A549 (cell line): ENCODE data around the gene TCF7L1.

Source experiments
- CHD2 ChIP-seq: fragments of 150-350 bp; IDR thresholded peaks from 2 replicates; pipeline ENCODE4 v1.6.1; 2014; ENCODE audit warnings: low read length; ENCODE audit not compliant: partially characterized antibody
- CTCF ChIP-seq: fragments of >200 bp; sonication (Bioruptor Twin); formaldehyde crosslinking; IDR thresholded peaks from 3 replicates; pipeline ENCODE4 v1.5.1; 2016
- EP300 ChIP-seq, 2 experiments: fragments of >200 bp; sonication (Bioruptor Twin); formaldehyde crosslinking; IDR thresholded peaks; 2 replicates in 1 of 2; 3 replicates in 1 of 2; pipeline ENCODE4 v1.6.1; 2016 to 2017
- FOSL2 ChIP-seq, 2 experiments: fragments of 450-650 bp in 1 of 2; fragments of >200 bp in 1 of 2; sonication (Bioruptor Twin) in 1 of 2; formaldehyde crosslinking; IDR thresholded peaks; 2 replicates each; pipeline versions ENCODE4 v1.5.0 to v1.6.1; 2016 to 2020; ENCODE audit warnings: mild to moderate bottlenecking in 1 of 2, moderate library complexity in 1 of 2
- HMGXB4 ChIP-seq: fragments of 250-450 bp; sonication (Bioruptor Pico); IDR thresholded peaks from 2 replicates; pipeline ENCODE4 v1.5.0; 2021; ENCODE audit warnings: mild to moderate bottlenecking, moderate library complexity, borderline replicate concordance
- PBX3 ChIP-seq: IDR thresholded peaks from 2 replicates; pipeline ENCODE4 v1.6.1; 2012
- PHF8 ChIP-seq: fragments of 200-600 bp; sonication (generic); IDR thresholded peaks from 2 replicates; pipeline ENCODE4 v1.6.1; 2016; ENCODE audit warnings: low read depth, mild to moderate bottlenecking, antibody characterized with exemption, moderate library complexity, borderline replicate concordance
- POLR2A ChIP-seq: IDR thresholded peaks from 2 replicates; pipeline ENCODE4 v1.6.1; 2012; ENCODE audit warnings: mild to moderate bottlenecking, low read length
- REST ChIP-seq: fragments of 200-600 bp; sonication (generic); IDR thresholded peaks from 2 replicates; pipeline ENCODE4 v1.6.1; 2016; ENCODE audit warnings: antibody characterized with exemption, mild to moderate bottlenecking, moderate library complexity
- RNF2 ChIP-seq: fragments of 200-600 bp; sonication (generic); IDR thresholded peaks from 2 replicates; pipeline ENCODE4 v1.6.1; 2016; ENCODE audit warnings: low read depth, mild to moderate bottlenecking, antibody characterized with exemption, moderate library complexity, borderline replicate concordance
- USF2 ChIP-seq: fragments of 450-650 bp; IDR thresholded peaks from 2 replicates; pipeline ENCODE4 v1.6.1; 2014; ENCODE audit warnings: antibody characterized with exemption
- ZNF302 ChIP-seq: fragments of 250-450 bp; sonication (Bioruptor Pico); IDR thresholded peaks from 2 replicates; pipeline ENCODE4 v1.9.0; 2021; ENCODE audit warnings: inconsistent platforms, mild to moderate bottlenecking, moderate library complexity

- TF ChIP-seq EP300 (IDR thresholded peaks at IDR 0.05) (no peak), ZNF302 (CRISPR knock-in tag) (no peak), CTCF (peak; percentile 38; the same call in 2 of the 3 replicates), HMGXB4 (CRISPR knock-in tag) (no peak), POLR2A (no peak), PBX3 (no peak), RNF2 (no peak), CHD2 (no peak), PHF8 (no peak), USF2 (no peak), FOSL2 (IDR thresholded peaks at IDR 0.05) (no peak), FOSL2 (CRISPR knock-in tag; IDR thresholded peaks at IDR 0.05) (no peak), REST (no peak)
Observed at GRCh38 chr2:85131116-85131515, 2.1 kb upstream of the TCF7L1 start.
